ENCODE data around the gene SPHK1.

SPHK1 gene

DNA sequence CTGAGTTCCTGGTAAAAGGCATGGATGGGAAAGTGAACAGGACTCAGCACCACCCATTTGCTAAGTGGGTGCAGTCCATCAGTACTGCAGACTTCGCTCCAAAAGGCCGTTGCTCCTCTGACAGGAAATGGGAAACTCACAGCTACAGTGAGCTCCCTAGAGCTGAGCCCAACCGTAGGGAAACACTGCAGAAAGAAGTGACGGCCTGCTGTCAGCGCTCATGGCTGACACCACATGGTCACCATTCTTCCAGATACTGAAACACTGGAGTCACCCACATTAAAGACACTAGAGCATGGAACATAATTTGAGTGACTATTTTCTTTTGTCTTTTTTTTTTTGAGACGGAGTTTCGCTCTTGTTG lies 36.6 kb downstream of the SPHK1 start:
- TF ChIP-seq ZNF384 (IDR thresholded peaks at IDR 0.05) (no peak), FOXM1 (IDR thresholded peaks at IDR 0.05; ENCODE audit: borderline replicate concordance) (no peak), FOXK2 (IDR thresholded peaks at IDR 0.05) (no peak), BHLHE40 (IDR thresholded peaks at IDR 0.05; ENCODE audit: borderline replicate concordance) (no peak), TARDBP (IDR thresholded peaks at IDR 0.05) (no peak), HDGF (IDR thresholded peaks at IDR 0.05; ENCODE audit: borderline replicate concordance) (no peak), FOXA1 (IDR thresholded peaks at IDR 0.05) (no peak), NFRKB (IDR thresholded peaks at IDR 0.05) (no peak), ARNT (IDR thresholded peaks at IDR 0.05) (no peak), CTBP1 (IDR thresholded peaks at IDR 0.05; ENCODE audit: borderline replicate concordance) (no peak), L3MBTL2 (conservative IDR thresholded peaks at IDR 0.05) (no peak), ELF4 (IDR thresholded peaks at IDR 0.05) (no peak), LEF1 (IDR thresholded peaks at IDR 0.05; ENCODE audit: borderline replicate concordance) (no peak), SUZ12 (IDR thresholded peaks at IDR 0.05) (no peak), SP1 (IDR thresholded peaks at IDR 0.05) (no peak)
- TF ChIP-seq, protein P1, sequence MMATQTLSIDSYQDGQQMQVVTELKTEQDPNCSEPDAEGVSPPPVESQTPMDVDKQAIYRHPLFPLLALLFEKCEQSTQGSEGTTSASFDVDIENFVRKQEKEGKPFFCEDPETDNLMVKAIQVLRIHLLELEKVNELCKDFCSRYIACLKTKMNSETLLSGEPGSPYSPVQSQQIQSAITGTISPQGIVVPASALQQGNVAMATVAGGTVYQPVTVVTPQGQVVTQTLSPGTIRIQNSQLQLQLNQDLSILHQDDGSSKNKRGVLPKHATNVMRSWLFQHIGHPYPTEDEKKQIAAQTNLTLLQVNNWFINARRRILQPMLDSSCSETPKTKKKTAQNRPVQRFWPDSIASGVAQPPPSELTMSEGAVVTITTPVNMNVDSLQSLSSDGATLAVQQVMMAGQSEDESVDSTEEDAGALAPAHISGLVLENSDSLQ (IDR thresholded peaks at IDR 0.05) = no peak

DNA sequence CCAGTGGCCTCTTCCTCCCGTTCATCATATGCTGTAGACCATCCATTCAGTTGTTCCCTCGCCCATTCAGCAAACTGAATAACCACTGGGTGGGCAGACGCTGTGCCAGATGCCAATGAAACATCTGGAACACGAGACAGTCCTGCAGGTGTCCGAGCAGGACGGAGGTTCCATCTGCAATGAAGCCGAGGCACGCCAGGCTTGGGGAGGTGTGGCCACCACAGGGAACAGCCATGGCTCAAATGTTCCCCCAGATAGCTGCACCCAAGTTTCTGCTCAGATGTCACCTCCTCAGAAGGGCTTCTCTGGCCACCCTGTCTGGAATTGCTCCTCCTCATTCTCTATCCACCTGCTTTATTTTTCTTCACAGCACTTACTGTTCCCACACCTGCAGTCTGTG lies 38.0 kb downstream of the SPHK1 start:
- ChIA-PET CTCF (no interaction called here), POLR2A (no interaction called here)
- DNase-seq (ENCODE audit: extremely low spot score) = no peak
- TF ChIP-seq FOXM1 (IDR thresholded peaks at IDR 0.05; ENCODE audit: borderline replicate concordance) (no peak), CTBP1 (IDR thresholded peaks at IDR 0.05; ENCODE audit: borderline replicate concordance) (no peak), SUZ12 (IDR thresholded peaks at IDR 0.05) (no peak), L3MBTL2 (conservative IDR thresholded peaks at IDR 0.05) (no peak)

More for the DNA sequence above, 36.6 kb downstream of the SPHK1 start:
- CTCF ChIA-PET = interaction anchor here (0.7 to 1.2 kb wide), 3 partner anchors 12 to 87 kb away, joined by 3 to 5 read pairs (median 3); no protein-coding TSS in a partner anchor
- POLR2A ChIA-PET = no interaction called here
- DNase-seq (ENCODE audit: extremely low spot score) = no peak

DNA sequence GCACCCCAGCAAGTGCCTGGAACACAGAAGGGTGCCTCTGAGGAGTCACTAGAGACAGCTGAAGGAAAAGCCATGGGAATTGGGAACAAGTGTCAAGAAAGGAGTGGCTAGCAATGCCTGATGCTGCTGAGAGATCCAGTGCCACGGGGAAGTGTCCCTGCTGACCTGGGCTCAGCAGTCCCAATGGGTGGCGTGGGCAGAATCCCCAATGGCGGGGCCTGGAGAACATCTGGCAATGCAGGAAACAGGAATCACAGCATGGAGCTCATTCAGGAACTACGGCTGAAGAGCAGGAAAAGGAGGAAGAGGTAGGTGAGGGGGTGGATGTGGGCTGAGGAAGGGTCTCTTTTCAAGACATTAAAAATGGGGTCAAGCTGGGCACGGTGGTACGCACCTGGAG lies 38.5 kb downstream of the SPHK1 start:
- POLR2A ChIA-PET = no interaction called here

DNA sequence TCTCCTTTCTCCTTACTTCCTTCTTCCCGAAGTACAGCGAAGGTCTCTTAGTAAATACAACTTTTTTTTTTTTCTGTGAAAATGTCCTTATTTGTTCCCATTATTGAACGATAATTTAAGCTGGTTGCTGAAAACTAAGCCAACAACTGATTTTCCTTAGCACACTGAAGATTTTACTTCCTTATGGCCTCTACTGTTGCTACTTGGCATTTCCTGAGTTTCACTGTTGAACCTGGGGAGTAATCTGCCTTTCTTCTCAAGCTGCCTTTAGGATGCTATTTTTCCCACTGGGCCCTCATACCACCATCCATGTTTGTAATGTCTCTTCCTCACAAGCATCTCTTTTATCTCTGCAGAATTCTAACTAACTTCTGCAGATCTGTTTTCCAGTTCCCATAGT lies 42.4 kb downstream of the SPHK1 start:
- ChIA-PET POLR2A (interaction anchor here (0.6 kb wide), 1 partner anchor 32 kb away, joined by 3 read pairs; no protein-coding TSS in a partner anchor), CTCF (no interaction called here)
- TF ChIP-seq, protein P1 (IDR thresholded peaks at IDR 0.05) = no peak
- no peak for TF ChIP-seq SUZ12 (IDR thresholded peaks at IDR 0.05)
- no peak for TF ChIP-seq TARDBP (IDR thresholded peaks at IDR 0.05)
- TF ChIP-seq SP1 (IDR thresholded peaks at IDR 0.05) = no peak
- TF ChIP-seq FOXM1 (IDR thresholded peaks at IDR 0.05; ENCODE audit: borderline replicate concordance) = no peak
- TF ChIP-seq NFRKB (IDR thresholded peaks at IDR 0.05) = no peak
- no peak for TF ChIP-seq LEF1 (IDR thresholded peaks at IDR 0.05; ENCODE audit: borderline replicate concordance)
- TF ChIP-seq BHLHE40 (IDR thresholded peaks at IDR 0.05; ENCODE audit: borderline replicate concordance) = no peak
- TF ChIP-seq FOXK2 (IDR thresholded peaks at IDR 0.05) = no peak
- DNase-seq (ENCODE audit: extremely low spot score) = no peak

More for the DNA sequence above, 38.5 kb downstream of the SPHK1 start:
- TF ChIP-seq SP1 (IDR thresholded peaks at IDR 0.05) = no peak
- TF ChIP-seq NFRKB (IDR thresholded peaks at IDR 0.05) = no peak
- TF ChIP-seq TARDBP (IDR thresholded peaks at IDR 0.05) = no peak
- no peak for TF ChIP-seq CTBP1 (IDR thresholded peaks at IDR 0.05; ENCODE audit: borderline replicate concordance)
- CTCF ChIA-PET = no interaction called here
- no peak for DNase-seq (ENCODE audit: extremely low spot score)

DNA sequence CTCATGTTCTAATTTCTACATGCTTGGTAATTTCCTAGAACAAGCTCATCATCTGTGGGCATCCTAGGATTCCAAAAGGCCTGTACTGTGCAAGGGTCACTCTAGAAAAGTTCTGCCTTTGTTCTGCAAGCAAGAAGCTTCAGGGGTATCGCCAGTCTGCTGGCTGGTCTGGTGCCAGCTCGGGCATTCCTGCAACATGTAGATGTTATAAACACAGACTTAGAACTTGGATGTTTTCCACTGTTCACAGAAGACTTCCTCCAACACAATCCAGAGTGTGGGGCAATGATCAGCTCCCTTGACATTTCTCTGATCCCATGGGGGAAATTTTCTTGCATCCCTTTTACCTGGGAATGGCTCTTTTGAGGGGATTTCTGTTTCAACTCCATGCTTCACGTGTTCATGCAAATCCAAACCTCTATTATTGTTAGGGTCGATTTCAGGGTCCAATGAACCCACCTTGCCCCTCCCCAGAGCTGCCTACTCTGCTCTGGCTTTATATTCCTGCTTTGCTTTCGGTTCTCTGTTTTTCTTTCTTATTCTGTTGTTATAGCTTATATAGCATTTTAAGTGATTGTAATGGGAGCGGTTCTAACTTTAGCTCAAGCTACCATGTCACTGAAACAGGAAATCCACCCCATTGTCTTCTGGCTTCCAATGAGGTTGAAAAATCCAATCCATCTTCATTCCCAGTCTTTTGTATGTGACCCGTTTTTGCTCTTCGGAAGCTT lies 43.3 kb downstream of the SPHK1 start:
- POLR2A ChIA-PET = interaction anchor here (0.5 to 0.6 kb wide), 2 partner anchors 33 to 1409 kb away, joined by 3 read pairs; no protein-coding TSS in a partner anchor
- CTCF ChIA-PET = interaction anchor here (0.6 to 1.4 kb wide), 2 partner anchors 17 to 32 kb away, joined by 3 read pairs; no protein-coding TSS in a partner anchor
- DNase-seq (ENCODE audit: extremely low spot score) = no peak
- no peak for TF ChIP-seq TARDBP (IDR thresholded peaks at IDR 0.05)
- no peak for TF ChIP-seq LEF1 (IDR thresholded peaks at IDR 0.05; ENCODE audit: borderline replicate concordance)
- TF ChIP-seq ELF4 (IDR thresholded peaks at IDR 0.05) = no peak
- TF ChIP-seq FOXA1 (IDR thresholded peaks at IDR 0.05) = no peak
- no peak for TF ChIP-seq FOXM1 (IDR thresholded peaks at IDR 0.05; ENCODE audit: borderline replicate concordance)
- no peak for TF ChIP-seq HDGF (IDR thresholded peaks at IDR 0.05; ENCODE audit: borderline replicate concordance)
- no peak for TF ChIP-seq NFRKB (IDR thresholded peaks at IDR 0.05)
- TF ChIP-seq ZNF384 (IDR thresholded peaks at IDR 0.05) = no peak
- no peak for TF ChIP-seq BHLHE40 (IDR thresholded peaks at IDR 0.05; ENCODE audit: borderline replicate concordance)
- TF ChIP-seq, protein P1 (IDR thresholded peaks at IDR 0.05) = no peak
- no peak for TF ChIP-seq CTBP1 (IDR thresholded peaks at IDR 0.05; ENCODE audit: borderline replicate concordance)

DNA sequence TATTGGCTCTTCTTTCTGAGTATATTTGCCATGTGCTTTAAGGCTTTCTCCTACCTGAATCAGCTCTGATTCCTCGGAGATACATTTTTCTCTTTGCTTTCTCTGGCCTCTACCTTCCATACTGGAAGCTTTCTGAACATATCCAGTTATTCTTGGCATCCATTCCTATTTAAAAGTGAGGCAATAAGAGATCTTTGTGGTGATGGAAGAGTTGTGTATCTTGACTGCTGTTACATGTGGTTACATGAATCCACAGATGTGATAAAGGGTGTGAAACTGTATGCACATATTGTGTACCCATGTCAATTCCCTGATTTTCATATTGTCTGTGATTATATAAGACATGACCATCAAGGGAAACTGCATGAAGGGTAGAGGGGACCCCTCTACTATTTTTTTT lies 44.1 kb downstream of the SPHK1 start:
- DNase-seq (ENCODE audit: extremely low spot score) = no peak
- TF ChIP-seq TARDBP (IDR thresholded peaks at IDR 0.05) (no peak), ZNF384 (IDR thresholded peaks at IDR 0.05) (no peak), CTBP1 (IDR thresholded peaks at IDR 0.05; ENCODE audit: borderline replicate concordance) (no peak)
- ChIA-PET CTCF (interaction anchor here (1.4 kb wide), 1 partner anchor 31 kb away, joined by 3 read pairs; no protein-coding TSS in a partner anchor), POLR2A (interaction anchor here (0.5 kb wide), 1 partner anchor 1409 kb away, joined by 3 read pairs; no protein-coding TSS in a partner anchor)
